KBM-7 (cell line): Measurements from ENCODE around the gene TTC7B.

Source experiments
- DNase-seq: peaks from one replicate; pipeline ENCODE4 v3.0.0-alpha.2; 2015
- in situ Hi-C: fragments of 300-500 bp; cut with MboI; formaldehyde crosslinking; loops from 2 replicates; pipeline ENCODE4 v1.14.3; 2020; ENCODE audit warnings: low sequenced_read_pairs, low pct_unique_long_range_greater_than_20kb, mixed read lengths

The TTC7B gene

GRCh38 chr14:90665321-90666000, 150.8 kb downstream of the TTC7B start:
- no peak for DNase-seq
- in situ Hi-C loops = no loop called here

- in situ Hi-C loops = no loop called here
- DNase-seq = no peak
These were observed 151.3 kb downstream of the TTC7B start for GRCh38 chr14:90664911-90665310.

GRCh38 chr14:90663680-90664079, 152.6 kb downstream of the TTC7B start:
- in situ Hi-C loops = no loop called here
- no peak for DNase-seq

GRCh38 chr14:90663140-90663539, 153.1 kb downstream of the TTC7B start:
- in situ Hi-C loops = no loop called here
- DNase-seq = no peak

- in situ Hi-C loops = no loop called here
- no peak for DNase-seq
These were observed 154.4 kb downstream of the TTC7B start for GRCh38 chr14:90661866-90662265.

- in situ Hi-C loops = no loop called here
These were observed 155.2 kb downstream of the TTC7B start for GRCh38 chr14:90660865-90661570.

GRCh38 chr14:90659156-90659555, 157.1 kb downstream of the TTC7B start:
- in situ Hi-C loops = no loop called here
- peak; percentile 52 for DNase-seq

More at GRCh38 chr14:90660865-90661570, 155.2 kb downstream of the TTC7B start:
- DNase-seq = no peak

GRCh38 chr14:90658541-90658967, 157.7 kb downstream of the TTC7B start:
- peak; percentile 62 for DNase-seq
- in situ Hi-C loops = no loop called here

- DNase-seq = no peak
- in situ Hi-C loops = no loop called here
These were observed 159.3 kb downstream of the TTC7B start for GRCh38 chr14:90656973-90657372.

GRCh38 chr14:90655829-90656228, 160.4 kb downstream of the TTC7B start:
- DNase-seq = no peak
- in situ Hi-C loops = no loop called here

- in situ Hi-C loops = no loop called here
- no peak for DNase-seq
These were observed 161.4 kb downstream of the TTC7B start for GRCh38 chr14:90654831-90655276.

- in situ Hi-C loops = no loop called here
- DNase-seq = no peak
These were observed 163.6 kb downstream of the TTC7B start for GRCh38 chr14:90652626-90653025.

- in situ Hi-C loops = no loop called here
- DNase-seq = no peak
These were observed 164.2 kb downstream of the TTC7B start for GRCh38 chr14:90651976-90652560.

- DNase-seq = no peak
- in situ Hi-C loops = no loop called here
These were observed 164.9 kb downstream of the TTC7B start for GRCh38 chr14:90651271-90651804.

- no peak for DNase-seq
- in situ Hi-C loops = no loop called here
These were observed 166.6 kb downstream of the TTC7B start for GRCh38 chr14:90649557-90650135.

GRCh38 chr14:90649083-90649482, 167.1 kb downstream of the TTC7B start:
- in situ Hi-C loops = no loop called here
- DNase-seq = no peak

- no peak for DNase-seq
- in situ Hi-C loops = no loop called here
These were observed 167.8 kb downstream of the TTC7B start for GRCh38 chr14:90648421-90648820.

- in situ Hi-C loops = no loop called here
- DNase-seq = no peak
These were observed 168.7 kb downstream of the TTC7B start for GRCh38 chr14:90647473-90648005.

- in situ Hi-C loops = no loop called here
- no peak for DNase-seq
These were observed 170.3 kb downstream of the TTC7B start for GRCh38 chr14:90645842-90646443.
